GM18873 (cell line): ENCODE results near the gene ARPP19.
A peak's percentile ranks its signal among the peaks of the same experiment; 100 is the strongest.
"Not testable (repeated sequence)": the region's sequence is repeated elsewhere in the genome, so short reads cannot be mapped to it uniquely, and the experiment has no call there.

Experiments
- ATAC-seq: cut with Tn5 transposase; IDR thresholded peaks from one replicate; pipeline ENCODE4 v1.9.1; 2021; ENCODE audit warnings: mild to moderate bottlenecking, moderate library complexity, moderate number of reproducible peaks; ENCODE audit not compliant: unreplicated experiment, low FRiP score

Gene ARPP19

DNA sequence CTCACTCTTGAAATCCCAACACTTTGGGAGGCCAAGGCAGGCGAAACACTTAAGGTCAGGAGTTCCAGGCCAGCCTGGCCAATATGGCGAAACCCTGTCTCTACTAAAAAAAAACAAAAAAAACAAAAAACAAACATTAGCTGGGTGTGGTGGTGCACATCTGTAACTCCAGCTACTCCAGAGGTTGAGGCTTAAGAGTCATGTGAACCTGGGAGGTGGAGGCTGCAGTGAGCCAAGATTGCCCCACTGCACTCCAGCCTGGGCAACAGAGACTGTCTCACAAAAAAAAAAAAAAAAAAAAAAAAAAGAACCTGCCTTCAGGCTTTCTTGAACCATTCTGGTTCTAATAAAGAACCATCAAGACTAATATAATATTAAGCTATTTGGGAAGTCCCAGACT is 16.5 kb downstream of the ARPP19 start:
- ATAC-seq, result no peak

DNA sequence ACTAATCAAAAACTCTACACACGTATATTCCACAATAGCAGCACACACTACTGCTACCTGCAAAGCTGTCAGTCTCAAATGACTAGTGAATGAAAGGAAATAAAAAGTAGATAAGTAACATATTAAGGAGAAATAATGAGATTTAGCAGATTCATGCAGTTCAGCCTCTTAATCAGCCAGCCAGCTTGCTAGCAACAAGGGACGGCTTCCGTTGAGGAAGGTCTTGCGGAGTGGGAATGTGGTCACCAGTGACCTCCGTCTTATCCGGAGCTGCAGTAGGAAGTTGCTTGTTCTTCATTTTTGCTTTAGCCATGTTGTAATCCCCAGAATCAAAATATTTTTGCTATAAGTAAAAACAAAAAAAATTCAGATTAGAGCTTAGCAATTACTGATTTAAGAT is 17.1 kb downstream of the ARPP19 start:
- ATAC-seq, result no peak

DNA sequence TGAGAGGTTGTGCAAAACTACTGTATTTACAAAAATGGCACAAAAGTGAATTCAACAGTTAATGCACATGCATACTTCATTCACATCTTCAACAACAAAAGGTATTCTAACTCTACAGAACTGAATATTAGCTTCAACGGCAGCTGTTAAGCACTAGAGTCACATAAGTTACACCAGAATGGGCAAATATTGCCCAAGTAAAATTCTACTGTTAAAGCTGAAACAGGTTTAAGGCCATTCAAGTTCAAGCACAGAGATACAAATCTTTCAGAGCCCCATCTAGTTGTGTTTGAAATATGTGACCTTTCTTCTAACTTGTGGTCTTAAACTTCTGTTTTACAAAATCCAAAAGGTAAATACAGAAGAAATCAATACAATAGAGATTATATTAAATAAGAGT is 17.6 kb downstream of the ARPP19 start:
- ATAC-seq, result not testable (repeated sequence)

DNA sequence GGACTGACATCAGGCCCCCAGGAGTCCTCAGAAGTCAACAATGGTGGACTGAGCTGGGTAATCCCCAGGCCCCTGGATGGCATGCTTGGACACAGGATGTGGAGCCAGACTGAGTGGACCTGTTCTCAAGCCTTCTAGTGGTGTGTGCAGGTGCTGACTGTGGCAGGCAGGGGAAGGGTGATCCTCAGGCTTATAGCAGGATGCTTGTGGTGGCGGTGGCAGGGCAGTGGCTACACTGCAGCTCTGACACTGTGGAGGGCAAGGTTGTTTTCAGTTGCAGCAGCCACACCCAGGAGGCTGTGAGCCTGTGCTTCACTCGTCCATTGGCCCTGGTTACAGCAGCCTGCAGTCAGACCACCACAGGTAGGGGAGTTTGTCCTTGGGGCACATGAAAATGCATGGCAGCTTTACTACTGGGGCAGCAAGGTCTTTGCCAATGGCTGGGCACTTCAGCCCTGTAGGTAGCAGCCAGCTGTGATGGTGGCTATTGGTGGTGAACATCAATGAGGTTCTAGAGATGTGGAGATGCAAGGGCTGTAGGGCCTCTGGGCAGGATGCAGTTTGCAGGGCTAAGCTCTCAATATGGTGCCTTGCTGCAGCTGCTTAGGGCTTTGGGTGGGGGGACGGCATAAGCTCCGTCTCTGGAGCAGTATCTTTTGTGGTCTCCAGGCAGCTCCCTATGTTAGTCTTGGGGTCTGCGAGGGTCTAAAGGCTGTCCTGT is 22.6 kb downstream of the ARPP19 start:
- ATAC-seq, result no peak

DNA sequence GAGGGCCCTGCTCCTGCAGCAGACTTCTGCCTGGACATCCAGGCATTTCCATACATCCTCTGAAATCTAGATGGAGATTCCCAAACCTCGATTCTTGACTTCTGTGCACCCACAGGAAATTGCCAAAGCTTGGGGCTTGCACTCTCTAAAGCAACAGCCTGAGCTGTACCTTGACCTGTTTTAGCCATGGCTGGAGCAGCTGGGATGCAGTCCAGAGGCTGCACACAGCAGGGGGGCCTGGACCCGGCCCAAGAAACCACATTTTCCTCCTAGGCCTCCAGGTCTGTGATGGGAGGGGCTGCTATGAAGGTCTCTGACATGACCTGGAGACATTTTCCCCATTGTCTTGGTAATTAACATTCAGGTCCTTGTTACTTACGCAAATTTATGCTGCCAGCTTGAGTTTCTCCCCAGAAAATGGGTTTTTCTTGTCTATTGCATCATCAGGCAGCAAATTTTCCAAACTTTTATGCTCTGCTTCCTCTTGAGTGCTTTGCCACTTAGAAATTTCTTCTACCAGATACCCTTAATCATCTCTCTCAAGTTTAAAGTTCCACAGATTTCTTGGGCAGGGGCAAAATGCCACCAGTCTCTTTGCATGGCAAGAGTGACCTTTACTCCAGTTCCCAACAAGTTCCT is 28.3 kb downstream of the ARPP19 start:
- ATAC-seq, result no peak

DNA sequence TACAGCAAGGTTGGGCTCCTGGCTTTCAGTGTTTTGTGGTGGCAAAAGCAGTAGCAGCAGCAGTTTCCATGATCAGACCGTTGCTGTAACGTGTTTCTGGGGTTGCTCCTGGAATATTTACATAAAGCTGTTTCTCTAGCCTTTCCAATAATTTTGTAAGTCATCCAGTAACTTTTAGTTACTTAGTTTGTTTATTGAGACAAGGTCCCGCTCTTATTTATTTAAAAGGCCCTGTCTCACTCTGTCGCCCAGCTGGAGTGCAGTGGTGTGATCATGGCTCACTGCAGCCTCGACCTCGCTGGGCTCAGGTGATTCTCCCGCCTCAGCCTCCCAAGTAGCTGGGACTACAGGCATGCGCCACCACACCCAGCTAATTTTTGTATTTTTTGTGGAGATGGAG is 31.4 kb downstream of the ARPP19 start:
- no peak for ATAC-seq

DNA sequence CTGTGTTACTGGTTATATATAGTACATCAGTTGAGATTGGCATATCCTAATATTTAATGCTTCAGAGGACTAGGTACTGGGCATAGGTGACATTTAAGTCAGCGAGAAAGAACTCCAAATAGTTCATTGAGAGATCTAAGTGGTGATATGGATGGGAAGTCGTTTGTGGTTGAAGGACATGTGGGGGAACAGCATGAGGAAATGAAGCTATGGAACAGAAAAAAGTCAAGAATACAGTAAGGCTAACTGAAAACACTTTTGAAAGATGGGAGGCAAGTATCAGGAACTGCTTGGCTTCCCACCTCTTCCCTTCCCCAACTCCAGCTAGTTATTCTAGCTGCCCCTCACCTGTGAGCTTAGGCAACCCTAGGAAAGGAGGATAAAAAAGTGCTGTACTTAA is 36.4 kb downstream of the ARPP19 start:
- no peak for ATAC-seq

DNA sequence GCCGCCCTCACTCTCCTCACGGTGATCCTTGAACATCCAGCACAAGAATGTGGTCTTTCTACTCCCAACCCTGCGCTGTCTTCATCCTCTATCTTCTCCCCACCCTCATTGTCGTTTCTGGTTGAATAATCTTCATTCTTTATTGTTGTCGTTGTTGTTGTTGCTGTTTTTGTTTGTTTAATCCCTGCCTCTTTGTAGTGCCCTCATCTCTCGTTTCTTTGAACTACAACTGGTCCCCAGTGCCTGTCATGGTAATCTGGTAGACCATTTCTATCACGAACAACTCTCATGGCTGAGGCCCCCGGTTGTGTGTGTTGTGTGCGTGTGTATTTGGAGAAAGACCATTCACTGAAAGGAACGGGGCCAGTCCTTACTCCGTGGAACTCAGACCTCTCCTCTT is 38.9 kb downstream of the ARPP19 start:
- ATAC-seq, result no peak

DNA sequence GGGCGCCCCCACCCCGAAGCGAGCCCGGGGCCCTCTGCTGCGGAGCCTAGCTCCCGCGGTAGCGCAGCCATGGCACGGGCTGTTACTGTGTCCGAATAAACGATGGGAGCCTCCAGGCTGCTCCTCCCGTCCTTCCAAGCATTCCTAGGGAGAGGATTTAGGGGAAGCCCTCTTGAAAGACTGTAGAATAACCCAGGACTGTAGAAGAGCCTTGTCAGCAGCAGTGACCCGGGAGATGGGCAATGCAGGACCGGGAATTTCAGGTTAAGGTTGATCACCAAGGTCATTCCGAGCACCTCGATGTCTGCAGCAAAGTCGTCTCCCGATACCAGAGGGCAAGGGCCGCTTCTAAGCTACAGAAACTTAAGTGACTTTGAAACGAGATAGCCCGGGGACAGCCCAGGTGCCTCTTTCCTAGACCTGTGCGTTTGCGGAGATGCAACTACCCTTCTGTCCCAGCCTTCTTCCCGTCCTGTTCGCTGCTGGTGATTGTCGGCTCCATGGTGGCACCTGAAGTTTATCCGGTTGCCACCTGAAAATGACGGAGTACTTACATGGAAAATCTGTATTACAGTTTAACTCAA is 39.4 kb downstream of the ARPP19 start:
- peak; percentile 7 for ATAC-seq

DNA sequence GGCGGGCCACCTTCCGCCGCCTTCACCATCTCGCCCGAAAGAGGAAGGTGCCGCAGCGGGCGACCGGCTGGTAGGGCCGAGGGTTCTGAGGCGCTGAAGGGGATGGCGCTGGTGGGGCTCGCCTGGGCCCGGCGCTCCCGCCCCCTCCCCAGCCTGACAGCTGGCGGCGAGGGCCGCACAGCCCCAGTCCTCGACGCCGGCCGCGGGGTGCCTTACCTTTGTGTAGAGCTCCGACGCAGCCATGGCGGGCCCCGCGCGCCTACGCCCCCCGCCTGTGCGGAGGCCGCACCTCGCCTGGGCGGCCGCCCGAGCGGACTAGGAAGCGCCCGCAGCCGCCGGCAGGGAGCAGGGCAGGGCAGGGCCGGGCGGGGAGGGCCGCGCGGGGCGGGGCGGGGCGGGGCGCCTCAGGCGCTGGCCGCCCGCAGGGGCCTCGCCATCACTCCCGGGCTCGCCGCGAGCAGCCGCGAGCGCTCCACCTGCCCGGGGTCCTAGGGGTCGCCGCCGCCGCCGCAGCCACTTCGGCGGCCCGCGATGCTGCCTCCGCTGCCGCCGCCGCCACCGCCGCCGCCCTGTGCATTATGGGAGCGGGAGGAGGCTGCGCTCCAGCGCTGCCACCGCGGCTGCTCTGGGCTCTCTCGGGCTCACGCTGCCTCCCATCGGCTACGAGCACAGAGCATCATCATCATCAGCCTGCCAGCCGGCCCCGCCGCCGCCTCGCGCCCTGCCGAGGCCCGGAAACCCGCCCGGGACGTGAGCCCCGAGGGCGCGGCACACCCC is 40.1 kb downstream of the ARPP19 start, which contains the start of gene MYO5A:
MYO5A (minus strand) TSS at position 317 of the 777 bp plus-strand sequence; CDS start at position 243, 74 bp downstream.
- peak; percentile 71 for ATAC-seq

DNA sequence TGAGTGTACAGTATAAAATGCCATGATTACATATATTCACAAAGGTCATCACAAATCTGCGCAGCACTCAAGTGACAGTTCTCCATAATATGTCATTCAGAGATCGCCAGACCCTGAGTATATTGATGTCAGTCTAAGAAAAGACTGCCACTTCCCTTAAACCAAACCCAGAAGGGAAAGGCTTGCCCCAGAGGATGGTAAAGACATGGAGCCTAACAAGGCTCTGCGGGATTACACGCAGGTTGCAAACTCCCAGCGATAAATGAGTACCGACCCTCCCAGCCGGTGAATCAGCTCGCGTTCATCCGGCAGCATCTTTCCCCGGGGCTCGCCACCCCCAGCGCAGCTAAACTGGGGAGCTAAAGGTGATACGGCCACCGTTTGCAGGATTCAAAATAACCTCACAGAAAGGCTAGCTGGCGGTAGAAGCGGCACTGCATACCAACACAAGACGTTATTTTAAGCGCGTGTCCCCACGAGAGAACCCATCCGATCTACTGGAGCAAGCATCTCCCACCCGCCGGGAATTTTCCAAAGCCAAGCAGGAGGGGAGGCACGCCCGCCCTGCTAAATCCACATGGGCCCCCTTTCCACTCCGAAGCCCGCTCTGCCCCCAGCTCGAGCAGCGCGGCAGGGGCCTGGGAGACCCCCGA is 40.8 kb downstream of the ARPP19 start:
- ATAC-seq, result peak; percentile 16

DNA sequence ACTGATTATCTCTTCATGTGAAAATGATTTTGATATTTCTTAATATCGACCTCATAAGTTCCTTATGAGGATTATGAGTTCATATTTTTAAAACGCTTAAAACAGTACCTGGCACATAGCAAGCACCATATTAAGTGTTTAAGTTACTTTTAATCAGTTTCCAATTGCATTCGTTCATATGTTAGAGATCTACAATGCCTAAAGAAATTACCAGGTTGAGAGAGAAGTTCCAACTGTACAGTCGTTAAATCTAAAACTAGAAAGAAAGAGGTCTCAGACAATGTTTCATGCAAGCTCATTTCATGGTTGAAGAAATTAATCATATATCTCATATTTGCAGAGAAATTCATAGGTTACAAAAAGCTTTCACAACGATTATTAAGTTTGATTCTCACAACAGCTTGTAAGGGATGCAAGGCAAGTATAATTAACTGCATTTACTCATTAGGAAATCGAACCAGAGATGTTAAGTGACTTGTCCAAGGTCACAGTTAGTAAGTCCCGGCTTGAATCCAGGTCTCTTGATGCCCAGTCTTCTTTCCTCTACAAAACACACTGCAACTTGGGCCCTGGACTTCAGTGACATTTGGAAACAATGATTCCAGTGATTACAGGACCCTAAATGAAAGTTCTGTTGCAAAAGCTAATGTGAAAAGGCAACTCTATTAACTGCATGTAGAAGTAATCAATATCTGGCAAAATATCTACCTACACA is 41.5 kb downstream of the ARPP19 start:
- no peak for ATAC-seq

DNA sequence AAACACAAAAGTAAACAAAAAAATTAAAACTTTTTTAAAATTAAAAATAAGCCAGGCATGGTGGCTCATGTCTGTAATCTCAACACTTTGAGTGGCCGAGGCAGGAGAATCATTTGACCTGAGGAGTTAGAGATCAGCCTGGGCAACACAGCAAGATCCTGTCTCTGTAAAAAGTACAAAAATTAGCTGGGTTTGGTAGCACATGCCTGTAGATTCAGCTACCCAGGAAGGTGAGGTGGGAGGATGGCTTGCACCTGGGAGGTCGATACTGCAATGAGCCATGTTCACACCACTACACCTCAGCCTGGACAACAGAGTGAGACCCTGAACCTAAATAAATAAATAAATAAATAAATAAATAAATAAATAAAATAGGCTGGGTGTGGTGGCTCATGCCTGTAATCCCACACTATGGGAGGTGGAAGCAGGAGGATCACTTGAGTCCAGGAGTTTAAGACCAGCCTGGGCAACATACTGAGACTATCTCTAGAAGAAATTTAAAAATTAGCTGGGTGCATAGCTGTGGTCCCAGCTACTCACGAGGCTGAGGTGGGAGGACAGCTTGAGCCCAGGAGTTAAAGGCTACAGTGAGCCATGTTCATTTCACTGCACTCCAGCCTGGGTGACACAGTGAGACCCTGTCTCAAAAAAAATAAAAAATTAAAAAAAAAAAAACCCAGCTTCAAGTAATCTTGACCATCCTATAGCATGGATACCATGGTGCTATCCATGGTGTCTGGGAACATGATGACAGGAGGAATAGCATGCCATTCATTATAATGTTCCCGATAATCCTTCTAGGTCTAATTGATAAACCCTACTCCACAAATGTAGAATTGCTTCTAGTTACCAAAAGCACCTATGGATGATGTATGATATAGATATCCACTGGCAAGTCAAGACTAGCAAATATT is 44.4 kb downstream of the ARPP19 start:
- no peak for ATAC-seq

DNA sequence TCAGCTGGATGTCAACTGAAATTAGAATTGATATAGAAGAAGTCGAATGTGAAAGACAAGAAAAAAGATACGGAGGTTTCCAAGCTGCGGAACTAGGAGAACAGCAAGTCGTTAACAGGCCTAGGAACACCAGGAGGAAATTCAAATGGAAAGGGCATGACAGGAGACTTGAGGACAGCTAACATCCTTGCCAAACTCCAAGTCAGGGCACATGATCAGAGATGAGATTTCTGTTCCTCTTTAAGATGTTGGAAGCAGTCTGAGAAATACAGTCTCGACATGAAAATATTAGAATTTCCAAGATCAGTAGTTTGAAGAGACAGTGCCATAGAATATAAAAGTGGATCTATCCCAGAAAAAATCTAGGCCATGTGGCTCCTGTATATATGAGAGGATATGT is 45.2 kb downstream of the ARPP19 start:
- ATAC-seq, result no peak

DNA sequence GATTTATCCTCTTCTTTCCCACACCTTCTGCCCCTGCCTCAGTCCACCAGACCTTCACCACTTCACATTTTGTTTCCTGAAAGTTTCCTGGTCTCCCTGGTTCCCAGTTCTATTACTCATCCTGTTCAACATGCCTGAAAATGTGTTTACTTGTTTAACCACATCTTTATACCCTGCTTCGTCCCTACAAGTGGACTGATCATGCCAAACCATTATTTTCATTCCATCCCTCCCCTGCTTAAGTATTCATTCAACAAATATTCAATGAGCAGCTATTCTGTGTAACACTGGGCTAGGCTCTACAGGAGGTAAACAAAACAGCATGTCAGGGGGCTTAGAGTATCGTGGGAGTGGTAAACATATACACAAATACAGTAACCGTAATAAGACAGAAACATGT is 45.6 kb downstream of the ARPP19 start:
- ATAC-seq, result no peak

DNA sequence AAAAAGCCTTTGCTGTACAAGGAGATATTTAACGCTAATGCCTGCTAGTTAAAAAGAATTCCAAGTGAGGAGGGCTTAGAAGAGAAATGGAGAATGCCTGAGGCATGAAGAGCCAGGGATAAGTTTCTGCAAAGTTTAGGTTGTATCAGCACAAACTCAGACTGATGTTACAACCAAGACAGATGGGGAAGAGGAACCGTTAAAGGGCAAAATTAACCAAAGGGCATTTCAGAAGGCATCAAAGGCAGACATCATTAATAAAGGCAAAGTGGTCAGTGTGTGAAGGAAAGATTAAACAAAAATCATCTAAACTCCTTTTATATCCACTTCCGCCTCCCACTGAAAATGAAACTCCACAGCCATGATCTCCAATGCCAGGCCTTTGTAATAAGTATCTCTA is 47.1 kb downstream of the ARPP19 start:
- ATAC-seq, result no peak

DNA sequence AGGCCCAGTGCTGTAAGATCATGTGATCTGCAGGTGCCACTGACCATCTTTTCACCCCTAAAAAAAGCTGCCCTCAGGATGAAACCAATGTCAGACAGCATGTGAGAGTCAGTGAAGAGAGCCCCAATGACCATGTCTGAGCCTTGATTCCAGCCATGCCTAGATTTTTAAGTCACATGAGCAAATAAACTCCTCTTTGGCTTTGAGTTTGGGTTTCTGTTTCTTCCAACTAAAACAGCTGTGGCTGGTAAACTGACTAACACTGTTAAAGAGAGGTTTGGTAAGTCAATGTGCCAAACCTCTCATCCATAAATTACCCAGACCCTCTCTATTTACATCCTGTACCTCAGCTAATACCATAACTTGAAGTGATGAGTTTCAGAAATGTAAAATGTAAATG is 48.4 kb downstream of the ARPP19 start:
- ATAC-seq, result no peak

DNA sequence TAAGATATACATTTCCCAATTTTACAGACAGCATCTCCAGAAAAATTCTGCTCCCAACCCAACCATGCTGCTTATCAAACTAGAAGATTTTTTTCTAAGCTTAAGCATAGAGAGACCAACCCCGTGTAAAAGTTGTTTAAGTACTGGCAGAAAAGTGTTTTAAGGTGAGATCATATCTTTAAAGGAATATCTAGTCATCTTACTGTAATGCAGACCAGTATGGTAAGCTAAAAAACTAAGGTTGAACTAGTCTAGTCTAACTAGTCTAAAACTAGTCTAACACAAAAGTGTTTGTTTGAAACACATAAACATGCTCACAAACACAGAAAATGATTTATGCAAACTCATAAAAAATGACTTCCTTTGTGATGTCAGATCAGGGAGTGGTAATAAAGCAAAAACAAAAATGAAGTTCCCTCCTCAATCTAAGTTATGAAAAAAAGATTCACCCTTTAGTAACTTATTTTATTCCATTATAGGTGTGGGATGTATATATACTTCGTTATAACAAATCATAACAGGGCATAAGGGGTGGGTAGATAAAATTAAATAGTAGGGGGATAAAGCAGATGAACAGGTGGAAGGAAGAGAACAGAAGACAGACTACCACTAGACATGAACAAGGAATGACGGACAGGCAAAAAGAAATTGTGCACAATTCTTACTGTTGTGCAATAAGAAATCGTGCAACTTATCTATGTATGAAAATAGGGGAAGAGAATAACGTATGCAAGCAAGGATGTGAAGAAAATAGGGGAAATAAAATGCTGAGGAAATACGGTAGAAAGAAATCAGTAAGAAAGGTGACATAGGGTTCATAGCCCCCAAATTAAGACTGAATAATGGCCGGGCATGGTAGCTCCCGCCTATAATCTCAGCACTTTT is 50.1 kb downstream of the ARPP19 start:
- ATAC-seq, result no peak
